ENCODE data around the gene SIRT7. TPM values are rescaled to one million over a fixed set of nuclear protein-coding genes. Genes with fewer than 3 reads are reported as not detected.

Gene SIRT7
- total RNA-seq, 4 donors from 2014 or later = 52.6 to 81.0 (median 60.7) TPM

DNA sequence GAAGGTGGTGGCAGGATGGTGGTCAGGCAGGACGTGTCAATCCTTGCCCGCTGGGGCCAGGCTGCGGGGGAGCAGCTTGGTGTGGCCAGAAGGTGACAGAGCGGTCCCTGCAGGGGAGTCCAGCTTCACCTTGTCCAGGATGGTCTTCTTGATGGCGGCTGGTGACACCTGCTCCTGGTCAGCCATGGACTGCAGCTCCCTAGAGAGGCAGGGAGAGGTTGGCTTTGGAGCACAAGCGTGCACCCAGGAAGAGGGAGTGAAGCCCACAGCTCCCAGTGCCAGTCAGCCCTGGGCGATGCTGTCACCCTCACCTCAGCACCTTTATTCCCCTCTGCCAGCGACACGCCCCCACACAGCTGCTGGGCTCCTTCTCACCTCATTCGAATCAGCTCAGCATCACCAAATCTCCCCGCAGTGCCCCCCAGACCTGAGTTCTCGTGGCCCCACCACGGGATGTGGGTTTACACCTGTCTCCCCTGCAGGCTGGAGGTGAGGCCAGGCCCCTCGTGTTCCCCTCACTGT is 15.3 kb upstream of the SIRT7 start:
- no peak for DNase-seq
- 72 to 84% methylated on average over 2 to 9 of the region's 14 CpGs for WGBS, 2 donors
- intact Hi-C loops (cut with DNase I) = no loop called here

DNA sequence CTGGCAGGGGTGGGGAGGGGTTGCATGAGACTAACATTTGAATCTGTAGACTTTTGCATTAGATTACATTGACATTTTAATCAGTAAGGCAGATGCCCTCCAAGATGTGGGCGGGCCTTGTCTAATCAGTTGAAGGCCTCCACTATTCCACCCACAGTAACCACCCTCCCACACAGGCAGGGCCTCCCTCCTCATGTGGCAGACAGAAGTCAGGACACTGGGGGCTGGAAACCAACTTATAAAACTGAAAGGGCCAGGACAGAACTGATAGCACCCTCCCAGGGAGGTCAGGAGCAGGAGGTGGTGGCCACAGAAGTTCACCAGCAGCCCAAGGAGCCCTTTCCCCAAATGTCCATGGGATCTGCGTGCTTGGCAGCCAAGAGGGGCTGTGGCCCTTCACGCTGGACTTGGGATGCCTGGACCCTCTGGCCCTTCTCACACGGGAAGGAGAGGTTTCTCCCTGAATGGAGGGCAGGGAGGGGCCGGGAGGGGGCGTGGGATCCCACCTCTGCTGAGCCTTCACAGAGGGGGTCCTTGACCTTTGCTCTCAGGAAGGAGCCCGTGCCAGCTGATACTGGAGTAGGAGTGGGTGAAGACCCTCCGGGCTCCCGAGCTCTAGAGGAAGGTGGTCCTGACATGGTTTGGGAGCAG is 14.5 kb upstream of the SIRT7 start:
- no peak for DNase-seq
- Histone ChIP-seq H3K27ac (no peak overlapping the region), H3K4me3 (no peak overlapping the region), H3K9me3 (no peaks in the 10 kb centered on the region), H3K36me3 (no peaks in the 10 kb centered on the region), H3K27me3 (peaks cover 0 to 37% (median 0%) of the 10 kb centered on the region in 4 donors), H3K4me1 (peaks cover 17 to 49% (median 27%) of the 10 kb centered on the region in 3 donors)
- intact Hi-C loops (cut with DNase I) = no loop called here
- TF ChIP-seq, protein P1, sequence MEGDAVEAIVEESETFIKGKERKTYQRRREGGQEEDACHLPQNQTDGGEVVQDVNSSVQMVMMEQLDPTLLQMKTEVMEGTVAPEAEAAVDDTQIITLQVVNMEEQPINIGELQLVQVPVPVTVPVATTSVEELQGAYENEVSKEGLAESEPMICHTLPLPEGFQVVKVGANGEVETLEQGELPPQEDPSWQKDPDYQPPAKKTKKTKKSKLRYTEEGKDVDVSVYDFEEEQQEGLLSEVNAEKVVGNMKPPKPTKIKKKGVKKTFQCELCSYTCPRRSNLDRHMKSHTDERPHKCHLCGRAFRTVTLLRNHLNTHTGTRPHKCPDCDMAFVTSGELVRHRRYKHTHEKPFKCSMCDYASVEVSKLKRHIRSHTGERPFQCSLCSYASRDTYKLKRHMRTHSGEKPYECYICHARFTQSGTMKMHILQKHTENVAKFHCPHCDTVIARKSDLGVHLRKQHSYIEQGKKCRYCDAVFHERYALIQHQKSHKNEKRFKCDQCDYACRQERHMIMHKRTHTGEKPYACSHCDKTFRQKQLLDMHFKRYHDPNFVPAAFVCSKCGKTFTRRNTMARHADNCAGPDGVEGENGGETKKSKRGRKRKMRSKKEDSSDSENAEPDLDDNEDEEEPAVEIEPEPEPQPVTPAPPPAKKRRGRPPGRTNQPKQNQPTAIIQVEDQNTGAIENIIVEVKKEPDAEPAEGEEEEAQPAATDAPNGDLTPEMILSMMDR (IDR thresholded peaks at IDR 0.05) = no peak
- no peak for TF ChIP-seq POLR2A (IDR thresholded peaks at IDR 0.05)
- 76% methylated on average over 3 of the region's 9 CpGs; no CpG with 5 or more reads in 1 of the 2 donors for WGBS, 2 donors

More for the DNA sequence above, 15.3 kb upstream of the SIRT7 start:
- TF ChIP-seq POLR2A (IDR thresholded peaks at IDR 0.05) = no peak
- TF ChIP-seq, protein P1 (IDR thresholded peaks at IDR 0.05) = no peak
- Histone ChIP-seq H3K36me3 (no peaks in the 10 kb centered on the region), H3K27ac (no peak overlapping the region), H3K9me3 (no peaks in the 10 kb centered on the region), H3K4me1 (peaks cover 20 to 47% (median 22%) of the 10 kb centered on the region in 3 donors), H3K4me3 (no peak overlapping the region), H3K27me3 (peaks cover 0 to 37% (median 0%) of the 10 kb centered on the region in 4 donors)

DNA sequence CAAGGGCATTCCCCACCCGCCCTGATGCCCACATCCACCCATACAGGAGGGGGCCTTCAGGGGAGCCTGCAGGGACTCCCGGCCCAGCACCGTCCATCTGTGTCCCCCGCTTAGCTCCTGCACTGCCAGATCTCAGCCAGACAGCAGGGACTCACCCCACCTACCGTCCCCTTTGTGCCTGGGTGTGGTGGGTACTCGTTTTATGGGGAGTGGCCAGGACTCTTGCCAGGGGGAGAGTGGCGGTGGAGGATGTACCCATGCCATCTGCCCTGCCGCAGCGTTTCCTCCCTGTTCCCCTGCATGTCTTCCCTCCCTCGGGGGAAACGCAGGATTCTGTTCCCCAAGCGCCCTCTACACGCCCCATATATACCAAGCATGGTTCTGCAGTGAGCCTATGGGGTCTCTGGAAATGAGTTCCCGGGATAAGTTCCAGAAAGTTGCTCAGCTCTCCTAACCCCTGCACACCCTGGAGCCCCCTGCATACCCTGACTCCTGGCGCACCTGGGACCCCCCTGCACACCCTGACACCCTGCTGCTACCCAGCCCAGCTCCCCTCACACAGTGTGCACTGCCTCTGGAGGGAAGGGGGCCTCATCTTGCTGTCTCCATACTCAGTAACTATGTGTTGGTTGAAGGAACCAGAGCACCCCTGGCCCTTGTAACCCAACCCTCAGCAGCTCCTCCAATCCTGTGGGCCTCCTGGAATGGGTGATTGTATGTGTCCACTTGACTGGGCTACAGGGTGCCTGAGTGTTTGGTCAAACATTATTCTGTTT is 13.8 kb upstream of the SIRT7 start:
- H3K4me3 ChIP-seq = no peak overlapping the region
- H3K9me3 ChIP-seq = no peaks in the 10 kb centered on the region
- peaks cover 0 to 37% (median 0%) of the 10 kb centered on the region in 4 donors for H3K27me3 ChIP-seq
- no peaks in the 10 kb centered on the region for H3K36me3 ChIP-seq
- DNase-seq = no peak
- H3K4me1 ChIP-seq = peaks cover 13 to 42% (median 23%) of the 10 kb centered on the region in 3 donors
- no peak overlapping the region for H3K27ac ChIP-seq
- WGBS, 2 donors = 22 to 39% methylated on average over 9 to 10 of the region's 15 CpGs
- TF ChIP-seq POLR2A (IDR thresholded peaks at IDR 0.05) = no peak
- intact Hi-C loops (cut with DNase I) = no loop called here

DNA sequence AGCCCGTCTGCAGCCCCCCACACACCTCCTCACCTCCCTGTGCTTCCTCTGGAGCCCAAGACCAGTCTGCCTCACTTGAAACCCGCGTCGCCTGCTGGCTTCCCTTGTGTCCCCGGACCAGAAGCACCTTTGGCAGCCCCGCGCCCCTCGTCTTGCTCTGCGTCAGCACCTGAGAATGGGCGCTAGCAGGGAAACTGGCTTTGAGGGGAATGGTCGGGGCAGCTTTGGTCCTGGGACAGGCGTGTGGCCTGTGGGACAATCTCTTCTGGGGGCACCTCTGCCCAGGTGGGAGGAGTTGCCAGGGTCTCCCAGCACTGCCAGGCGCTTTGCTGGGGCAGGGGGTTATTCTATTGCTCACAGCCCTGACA is 13.2 kb upstream of the SIRT7 start:
- Histone ChIP-seq H3K4me1 (peaks cover 11 to 41% (median 20%) of the 10 kb centered on the region in 3 donors), H3K27ac (no peak overlapping the region), H3K9me3 (no peaks in the 10 kb centered on the region), H3K36me3 (no peaks in the 10 kb centered on the region), H3K27me3 (peaks cover 0 to 33% (median 0%) of the 10 kb centered on the region in 4 donors), H3K4me3 (no peak overlapping the region)
- intact Hi-C loops (cut with DNase I) = no loop called here
- WGBS, 2 donors = 63 to 74% methylated on average over 4 to 8 of the region's 13 CpGs
- TF ChIP-seq, protein P1 (IDR thresholded peaks at IDR 0.05) = no peak
- TF ChIP-seq POLR2A (IDR thresholded peaks at IDR 0.05) = no peak
- no peak for DNase-seq

DNA sequence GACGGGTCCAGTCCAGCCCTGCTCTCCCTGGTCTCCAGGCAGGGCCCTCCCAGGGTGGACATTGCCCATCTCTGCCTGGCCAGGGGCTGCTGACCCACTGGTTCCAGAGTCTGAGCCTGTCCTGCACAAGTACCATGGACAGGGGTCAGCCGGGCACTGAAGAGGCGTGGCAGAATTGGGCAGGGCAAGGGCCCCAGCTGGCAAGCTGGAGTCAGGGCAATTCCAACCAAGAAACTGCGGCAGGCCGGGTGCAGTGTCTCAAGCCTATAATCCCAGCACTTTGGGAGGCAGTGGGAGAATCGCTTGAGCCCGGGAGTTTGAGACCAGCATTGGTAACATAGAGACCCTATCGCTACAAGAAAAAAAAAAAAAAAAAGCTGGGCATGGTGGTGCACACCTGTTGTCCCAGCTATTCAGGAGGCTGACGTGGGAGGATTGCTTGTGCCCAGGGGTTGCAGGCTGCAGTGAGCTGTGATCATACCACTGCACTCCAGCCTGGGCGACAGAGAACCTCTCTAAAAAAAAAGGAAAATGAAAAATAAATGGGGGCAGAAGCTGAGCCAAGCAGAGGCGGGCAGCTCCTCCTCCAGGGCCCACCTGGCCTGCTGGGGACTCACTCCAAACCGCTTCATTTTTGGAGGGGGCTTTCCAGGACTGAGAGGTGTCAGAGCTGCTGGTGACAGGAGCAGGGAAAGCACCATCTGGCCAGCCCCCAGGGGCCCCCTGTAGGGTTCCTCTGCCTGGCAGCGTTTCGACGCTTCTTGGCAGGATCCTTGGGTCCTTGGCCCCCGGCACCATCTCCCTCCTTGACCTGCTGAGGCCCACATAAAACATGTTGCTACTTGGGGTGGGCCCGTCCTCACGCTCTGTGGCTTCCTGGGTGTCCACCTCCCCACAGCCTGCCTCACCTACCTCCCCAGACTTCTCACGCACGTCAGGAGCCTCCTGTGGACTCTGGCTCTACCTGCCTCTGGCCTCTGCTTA is 12.5 kb upstream of the SIRT7 start:
- 56 to 58% methylated on average over 14 to 16 of the region's 20 CpGs for WGBS, 2 donors
- intact Hi-C loops (cut with DNase I) = no loop called here
- H3K36me3 ChIP-seq = no peaks in the 10 kb centered on the region
- H3K27ac ChIP-seq = no peak overlapping the region
- peaks cover 0 to 33% (median 0%) of the 10 kb centered on the region in 4 donors for H3K27me3 ChIP-seq
- no peak for DNase-seq
- TF ChIP-seq, protein P1 (IDR thresholded peaks at IDR 0.05) = no peak
- TF ChIP-seq POLR2A (IDR thresholded peaks at IDR 0.05) = no peak
- H3K4me1 ChIP-seq = peaks cover 18 to 44% (median 27%) of the 10 kb centered on the region in 3 donors
- no peaks in the 10 kb centered on the region for H3K9me3 ChIP-seq
- no peak overlapping the region for H3K4me3 ChIP-seq
